ENCODE results near the gene THOC6.

Gene THOC6

DNA sequence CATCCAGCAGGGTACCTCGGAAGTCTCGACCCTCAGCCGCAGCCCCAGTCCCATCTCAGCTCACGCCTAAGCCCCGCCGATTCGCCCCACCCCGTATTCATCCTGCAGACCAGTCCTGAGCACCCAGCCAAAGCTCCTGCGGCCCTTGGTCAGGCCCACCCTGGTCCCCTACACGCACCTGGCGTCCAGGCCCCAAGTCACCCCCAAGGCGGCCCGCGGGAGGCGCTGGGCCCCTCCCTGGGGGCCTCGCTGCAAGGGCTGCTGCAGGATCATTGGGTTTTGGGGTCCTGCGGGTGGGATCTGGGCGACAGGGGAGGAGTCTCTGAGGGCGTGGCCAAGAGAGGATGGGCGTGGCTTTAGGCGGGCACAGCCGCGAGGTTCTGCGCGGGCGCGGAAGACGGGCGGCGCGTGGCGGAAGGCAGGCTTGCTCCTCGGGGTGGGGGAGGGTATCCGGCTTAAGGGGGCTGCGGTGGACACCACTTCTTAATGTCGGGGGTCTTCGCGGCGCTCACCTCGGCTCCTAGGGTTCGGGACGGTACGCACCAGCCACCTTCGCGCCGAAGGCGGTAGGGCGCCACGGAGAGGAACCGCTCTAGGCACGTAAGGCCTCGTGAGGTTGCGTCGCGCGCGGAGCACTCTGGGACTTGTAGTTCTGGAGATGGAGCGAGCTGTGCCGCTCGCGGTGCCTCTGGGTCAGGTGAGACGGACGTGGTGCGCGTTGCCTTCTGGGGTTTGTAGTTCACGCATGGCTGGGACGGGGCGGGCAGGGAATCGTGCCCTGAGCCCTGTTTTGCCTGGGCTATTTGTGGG is at the start of gene THOC6, which contains the start of gene HCFC1R1:
Gene THOC6 (plus strand): TSS at position 367 of the 810 bp plus-strand sequence. CDS start 292 bp downstream, at position 659.
Gene HCFC1R1 (minus strand): TSS at position 274 of the 810 bp plus-strand sequence. CDS start 1 bp downstream, at position 273.
- DNase-seq (ENCODE audit: extremely low read depth in 1 of 2, low read depth in 1 of 2) = peak; percentile 85 to 95

DNA sequence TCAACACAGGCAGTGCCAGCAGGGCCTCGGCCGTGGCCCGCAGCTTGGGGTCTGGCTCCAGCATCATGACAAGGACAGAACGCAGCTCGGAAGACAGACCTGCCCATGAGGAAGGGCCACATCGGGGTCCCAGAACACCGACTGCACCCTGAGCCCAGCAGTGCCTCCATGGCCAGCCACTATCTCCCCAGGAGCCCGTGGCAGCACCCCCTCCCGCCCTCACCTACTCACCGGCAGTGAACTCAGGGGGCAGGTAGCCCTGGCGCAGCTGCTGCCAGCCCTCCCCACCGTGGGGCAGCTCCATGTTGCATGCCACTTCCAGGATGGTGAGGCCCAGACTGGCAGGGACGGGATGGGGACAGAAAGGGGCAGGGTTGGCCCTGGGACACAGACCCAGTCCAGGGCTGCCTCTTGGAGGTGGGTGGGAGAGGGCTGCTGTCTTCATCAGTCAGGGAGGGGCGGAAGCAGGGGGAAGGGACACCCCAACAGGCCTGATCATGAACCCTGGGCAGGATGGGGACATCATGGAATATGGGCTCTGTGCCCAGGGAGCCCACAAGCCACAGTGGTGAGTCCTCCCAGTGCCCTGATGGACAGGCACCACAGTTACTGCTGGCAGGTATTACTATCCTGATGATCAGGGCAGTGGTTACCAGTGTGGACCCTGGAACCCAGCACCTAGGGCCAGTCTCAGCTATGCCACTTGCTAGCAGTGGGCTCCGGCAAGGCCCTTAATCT is 49.3 kb upstream of the THOC6 start:
- no peak for DNase-seq (ENCODE audit: extremely low read depth in 1 of 2, low read depth in 1 of 2)

DNA sequence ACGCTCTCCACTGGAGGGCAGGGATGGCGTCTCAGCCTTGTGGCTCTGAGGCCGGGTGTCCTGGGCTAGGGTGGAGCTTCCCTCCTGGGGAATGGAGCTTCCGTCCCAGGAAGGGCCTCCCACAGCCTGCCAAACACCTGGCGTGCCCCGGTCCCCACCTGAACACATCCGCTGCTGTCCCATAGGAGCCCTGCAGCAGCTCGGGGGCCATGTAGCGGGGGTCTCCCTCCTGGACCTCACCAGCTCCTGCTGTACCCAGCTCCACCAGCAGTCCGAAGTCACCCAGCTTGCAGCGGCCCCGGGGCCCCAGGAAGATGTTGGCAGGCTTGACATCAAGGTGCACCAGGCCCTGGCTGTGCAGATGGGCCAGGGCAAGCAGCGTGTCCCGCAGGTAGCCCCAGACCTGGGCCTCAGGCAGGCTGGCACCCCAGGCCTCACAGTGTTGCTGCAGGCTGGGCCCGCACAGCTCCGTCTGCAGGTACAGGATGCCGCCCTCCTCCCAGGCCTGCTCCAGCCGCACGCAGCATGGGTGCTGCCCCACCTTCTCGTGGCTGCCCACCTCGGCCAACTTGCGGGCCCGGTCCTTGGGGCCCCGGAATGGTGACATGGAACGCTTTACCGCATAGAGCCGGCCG is 48.6 kb upstream of the THOC6 start:
- DNase-seq (ENCODE audit: extremely low read depth in 1 of 2, low read depth in 1 of 2) = no peak

DNA sequence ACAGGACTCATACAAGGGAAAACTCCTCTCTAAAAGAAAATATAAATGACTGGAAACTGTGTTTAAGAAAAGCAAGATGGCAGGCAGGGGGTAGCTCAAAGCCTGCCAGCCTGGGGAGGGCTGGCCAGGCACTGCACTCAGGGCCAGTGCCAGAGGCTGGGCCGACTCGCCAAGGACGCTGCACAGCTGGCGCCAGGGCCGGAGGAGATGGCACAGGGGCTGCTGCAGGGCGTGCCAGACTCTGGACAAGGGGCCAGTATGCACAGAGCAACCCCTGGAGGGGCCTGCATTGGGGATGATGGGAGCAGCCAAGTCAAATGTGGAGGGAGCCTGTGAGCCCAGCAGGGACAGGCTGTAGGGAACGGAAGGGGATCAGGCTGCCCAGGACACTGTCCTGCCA is 47.6 kb upstream of the THOC6 start:
- no peak for DNase-seq (ENCODE audit: extremely low read depth in 1 of 2, low read depth in 1 of 2)

DNA sequence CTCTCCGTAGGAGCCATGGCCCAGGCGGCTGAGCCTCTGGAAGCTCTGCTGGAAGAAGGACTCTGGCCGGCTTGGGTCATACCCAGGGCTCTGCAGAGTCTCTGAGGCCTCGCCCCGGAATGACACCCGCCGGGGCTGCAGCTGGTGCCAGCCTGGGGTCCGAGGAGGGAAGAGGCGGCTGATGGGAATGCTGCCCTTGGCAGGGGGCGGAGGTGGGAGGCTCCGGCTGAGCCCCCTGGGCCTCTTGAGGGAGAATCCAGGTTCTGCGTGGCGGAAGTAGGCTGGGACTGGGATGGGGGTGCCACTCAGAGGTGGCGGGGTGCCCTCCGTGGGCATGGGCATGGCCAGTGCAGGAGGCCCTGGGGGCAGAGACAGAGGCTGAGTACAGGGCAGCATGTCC is 47.2 kb upstream of the THOC6 start:
- no peak for DNase-seq (ENCODE audit: extremely low read depth in 1 of 2, low read depth in 1 of 2)

DNA sequence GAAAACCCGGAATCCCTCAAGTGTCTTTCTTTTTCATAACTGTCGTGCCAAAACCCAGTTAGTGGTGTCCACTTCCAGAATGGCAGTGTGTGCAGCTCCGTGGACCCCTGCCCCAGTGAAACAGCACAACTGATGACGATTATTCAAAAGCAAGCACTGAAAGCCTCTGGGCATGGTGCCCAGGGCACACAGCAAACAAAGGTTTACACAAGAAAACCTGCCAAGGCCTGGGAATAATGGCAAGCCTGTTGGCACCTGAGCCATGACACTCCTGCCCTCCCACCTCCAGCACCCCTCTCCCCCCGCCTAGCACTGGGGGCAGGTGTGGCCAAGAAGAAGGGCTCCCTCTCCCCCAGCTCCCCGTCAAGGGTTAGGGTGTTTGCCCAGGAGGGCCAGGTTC is 46.4 kb upstream of the THOC6 start:
- DNase-seq (ENCODE audit: extremely low read depth in 1 of 2, low read depth in 1 of 2) = no peak

DNA sequence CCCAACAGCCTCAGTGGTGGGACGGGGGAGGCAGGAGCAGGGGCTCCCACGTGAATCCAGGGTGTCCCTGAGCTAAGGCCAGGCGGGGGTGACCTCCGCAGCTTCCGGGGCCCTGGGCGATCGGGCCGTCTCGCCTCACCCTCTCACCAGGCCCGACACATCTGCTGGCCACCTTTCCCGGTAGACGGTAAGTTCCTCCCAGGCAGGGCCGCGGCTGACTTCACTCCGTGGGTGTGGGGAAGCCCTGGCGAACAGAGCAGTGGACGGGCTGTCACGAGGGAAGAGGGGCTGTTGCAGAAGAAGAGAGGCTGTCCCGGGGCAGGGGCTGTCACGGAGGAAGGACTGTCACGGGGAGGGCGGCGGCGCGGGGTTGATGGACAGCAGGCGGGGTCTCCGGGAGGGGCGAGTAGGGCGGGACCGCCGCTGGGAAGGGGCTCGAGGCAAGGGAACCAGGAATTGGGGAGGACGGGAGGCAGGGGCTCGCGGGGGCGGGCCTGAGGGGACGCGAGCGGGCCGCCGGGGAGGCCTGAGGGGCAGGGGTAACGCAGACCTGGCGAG is 44.1 kb upstream of the THOC6 start:
- DNase-seq (ENCODE audit: extremely low read depth in 1 of 2, low read depth in 1 of 2) = no peak

DNA sequence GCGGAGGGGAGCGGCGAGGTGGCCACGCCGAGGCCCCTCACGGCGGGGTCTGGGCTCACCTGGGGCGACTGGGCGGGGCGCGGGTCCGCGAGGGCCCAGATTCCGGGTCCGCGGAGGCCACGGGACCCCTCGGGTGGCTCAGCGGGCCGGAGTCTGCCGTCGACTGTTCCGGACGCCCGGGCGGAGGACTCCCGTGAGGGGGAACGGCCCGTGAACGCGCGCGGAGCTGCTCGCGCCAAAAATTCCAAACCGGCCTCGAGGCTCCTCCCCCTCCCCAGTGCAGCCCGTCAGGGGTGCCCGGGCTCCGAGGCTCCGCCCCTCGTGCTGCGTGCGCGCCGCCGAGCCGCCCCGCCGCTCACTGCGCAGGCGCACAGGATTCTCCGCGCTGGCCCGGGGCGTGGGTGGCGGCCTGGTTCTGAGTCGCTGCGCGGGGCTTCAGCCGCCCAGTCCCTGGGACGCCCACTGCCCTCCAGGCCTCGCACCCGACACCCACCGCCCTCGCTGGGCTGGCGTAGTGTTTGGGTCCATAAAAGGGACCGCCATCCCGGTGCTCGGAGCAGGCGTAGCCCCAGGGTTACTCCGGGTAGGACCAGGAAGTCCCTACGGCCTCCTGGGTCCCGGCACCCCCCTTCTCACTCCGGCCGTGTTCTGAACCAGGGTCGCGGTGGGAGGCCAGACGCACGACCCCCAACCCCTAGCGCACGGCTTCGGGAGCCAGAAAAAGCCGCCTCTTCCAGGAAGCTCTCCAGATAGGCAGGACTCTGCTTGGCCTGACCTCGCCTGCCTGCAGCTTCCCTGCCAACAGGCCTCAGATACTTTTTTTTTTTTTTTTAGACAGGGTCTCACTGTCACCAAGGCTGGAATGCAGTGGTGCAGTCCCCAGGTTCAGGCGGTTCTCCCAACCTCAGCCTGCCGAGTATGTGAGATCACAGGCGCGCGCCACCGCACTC is 43.3 kb upstream of the THOC6 start, which contains the start of gene PKMYT1:
Gene PKMYT1 (minus strand): TSS at position 220 of the 950 bp plus-strand sequence. CDS start 789 bp downstream, outside the sequence.
- peak; percentile 89 to 96 for DNase-seq (ENCODE audit: extremely low read depth in 1 of 2, low read depth in 1 of 2)

DNA sequence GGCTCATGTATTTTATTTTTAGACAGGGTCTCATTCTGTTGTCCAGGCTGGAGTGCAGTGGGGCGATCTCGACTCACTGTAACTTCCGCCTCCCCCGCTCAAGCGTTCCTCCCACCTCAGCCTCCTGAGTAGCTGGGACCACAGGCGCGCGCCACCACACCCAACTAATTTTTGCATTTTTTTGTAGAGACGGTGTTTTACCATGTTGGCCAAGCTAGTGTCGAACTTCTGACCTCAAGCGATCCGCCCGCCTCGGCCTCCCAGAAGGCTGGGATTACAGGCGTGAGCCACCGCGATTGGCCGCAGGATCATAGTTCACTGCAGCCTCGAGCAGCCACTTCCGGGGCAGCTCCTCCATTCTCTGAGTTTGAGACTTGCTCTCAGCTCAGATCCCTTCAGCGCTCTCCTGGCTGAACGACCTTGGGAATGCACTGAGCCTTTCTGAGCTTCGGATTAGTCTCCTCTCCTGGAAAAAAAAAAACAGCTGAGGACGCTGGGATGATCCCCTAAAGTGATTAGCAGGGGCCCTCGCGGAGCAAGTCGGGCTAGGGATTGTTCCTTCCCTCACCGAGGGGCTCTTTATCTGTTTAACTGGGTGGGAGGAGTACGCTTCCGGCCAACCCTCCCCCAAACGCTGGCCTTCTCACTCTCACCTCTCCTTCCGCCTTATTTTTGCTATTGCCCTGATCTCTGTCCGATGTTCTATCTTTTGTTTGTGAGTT is 42.5 kb upstream of the THOC6 start:
- no peak for DNase-seq (ENCODE audit: extremely low read depth in 1 of 2, low read depth in 1 of 2)

DNA sequence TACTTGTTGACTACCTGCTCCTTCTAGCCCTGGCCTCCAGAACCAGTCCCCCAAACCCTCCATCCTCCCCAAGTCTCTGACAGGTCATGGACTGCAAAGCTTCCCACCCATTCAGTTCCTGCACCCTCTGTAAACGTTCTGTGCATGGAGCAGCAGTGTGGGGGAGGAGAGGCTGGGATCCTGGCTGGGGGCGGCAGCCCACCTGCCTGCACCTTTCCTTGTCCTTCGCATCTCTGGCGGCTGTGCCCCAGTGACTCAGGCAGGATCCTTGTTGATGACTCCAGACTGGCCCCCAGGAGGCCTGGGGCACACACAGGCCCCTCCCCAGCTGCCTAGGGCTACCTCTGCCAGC is 42.0 kb upstream of the THOC6 start:
- DNase-seq (ENCODE audit: extremely low read depth in 1 of 2, low read depth in 1 of 2) = no peak

DNA sequence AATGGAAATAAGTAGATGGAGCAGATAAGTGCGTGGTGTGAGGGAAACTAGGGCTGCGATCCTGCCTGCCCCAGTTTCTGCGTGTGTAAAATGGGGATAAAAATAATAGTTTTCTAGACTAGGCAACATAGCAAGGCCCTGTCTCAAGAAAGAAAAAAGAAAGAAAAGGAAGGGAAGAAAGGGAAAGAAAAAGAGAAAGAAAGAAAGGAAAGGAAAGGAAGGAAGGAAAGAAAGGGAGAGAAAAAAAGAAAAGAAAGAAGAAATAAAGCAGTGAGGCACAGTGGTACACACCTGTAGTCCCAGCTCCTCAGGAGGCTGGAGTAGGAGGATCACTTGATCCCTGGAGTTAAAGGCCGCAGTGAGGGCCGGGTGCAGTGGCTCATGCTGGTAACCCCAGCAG is 41.4 kb upstream of the THOC6 start:
- DNase-seq (ENCODE audit: extremely low read depth in 1 of 2, low read depth in 1 of 2) = no peak

DNA sequence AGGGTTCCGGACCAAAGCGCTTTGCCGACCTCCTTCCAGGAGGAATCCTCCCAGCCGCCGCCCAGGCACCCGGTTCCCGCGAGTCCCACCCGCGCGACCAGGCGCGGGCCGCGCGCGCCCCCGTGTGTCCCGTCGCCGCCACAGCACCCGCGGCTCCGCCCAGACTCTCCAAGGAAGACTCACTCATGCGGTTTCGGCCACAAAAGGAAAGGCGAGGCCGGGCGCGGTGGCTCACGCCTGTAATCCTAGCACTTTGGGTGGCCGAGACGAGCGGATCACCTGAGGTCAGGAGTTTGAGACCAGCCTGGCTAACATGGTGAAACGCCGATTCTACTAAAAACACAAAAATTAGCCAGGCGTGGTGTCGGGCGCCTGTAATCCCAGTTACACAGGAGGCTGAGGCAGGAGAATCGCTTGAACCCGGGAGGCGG is 40.1 kb upstream of the THOC6 start:
- peak; percentile 53 to 61 for DNase-seq (ENCODE audit: extremely low read depth in 1 of 2, low read depth in 1 of 2)

DNA sequence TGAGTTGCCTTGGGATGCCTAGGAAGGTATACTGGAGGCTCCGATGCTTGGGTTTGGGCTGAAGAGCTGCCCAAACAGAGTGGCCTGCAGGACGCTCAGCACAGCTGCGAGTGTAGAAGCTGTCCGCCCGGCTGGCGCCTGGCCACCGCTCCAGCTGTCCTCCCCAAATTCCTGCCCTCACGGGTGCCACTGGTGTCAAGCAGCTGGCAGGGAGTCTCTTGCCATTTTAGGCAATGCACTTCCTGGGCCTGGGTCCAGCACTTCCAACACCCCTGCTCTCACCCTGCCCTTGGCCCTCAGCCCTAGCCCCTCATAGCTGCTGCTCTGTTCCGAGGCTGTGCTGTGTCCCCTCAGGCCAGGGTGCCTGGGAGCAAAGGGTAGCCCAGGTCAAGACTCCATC is 38.4 kb upstream of the THOC6 start:
- no peak for DNase-seq (ENCODE audit: extremely low read depth in 1 of 2, low read depth in 1 of 2)

DNA sequence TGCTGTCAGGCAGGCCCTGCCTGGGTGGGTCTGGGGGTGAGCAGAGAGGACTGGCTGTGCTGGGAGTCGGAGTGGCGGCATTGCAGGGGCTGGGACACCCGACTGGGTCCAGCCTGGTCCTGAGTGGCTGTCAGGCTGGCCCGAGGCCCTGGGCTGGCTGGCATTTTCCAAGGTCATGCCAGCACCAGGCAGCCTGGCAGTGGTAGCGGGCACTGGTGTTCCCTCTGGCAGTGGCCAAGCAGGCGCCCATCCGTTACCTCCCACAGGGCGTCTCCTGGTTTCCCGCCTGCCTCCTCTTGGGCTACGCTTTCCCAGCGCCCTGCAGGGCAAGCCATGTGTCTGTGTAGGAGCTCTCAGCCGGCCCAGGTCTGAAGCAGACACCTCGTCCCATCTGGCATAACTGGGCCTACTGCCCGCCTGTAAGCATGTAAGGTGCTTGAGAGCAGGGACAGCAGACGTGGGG is 37.9 kb upstream of the THOC6 start:
- DNase-seq (ENCODE audit: extremely low read depth in 1 of 2, low read depth in 1 of 2) = no peak

DNA sequence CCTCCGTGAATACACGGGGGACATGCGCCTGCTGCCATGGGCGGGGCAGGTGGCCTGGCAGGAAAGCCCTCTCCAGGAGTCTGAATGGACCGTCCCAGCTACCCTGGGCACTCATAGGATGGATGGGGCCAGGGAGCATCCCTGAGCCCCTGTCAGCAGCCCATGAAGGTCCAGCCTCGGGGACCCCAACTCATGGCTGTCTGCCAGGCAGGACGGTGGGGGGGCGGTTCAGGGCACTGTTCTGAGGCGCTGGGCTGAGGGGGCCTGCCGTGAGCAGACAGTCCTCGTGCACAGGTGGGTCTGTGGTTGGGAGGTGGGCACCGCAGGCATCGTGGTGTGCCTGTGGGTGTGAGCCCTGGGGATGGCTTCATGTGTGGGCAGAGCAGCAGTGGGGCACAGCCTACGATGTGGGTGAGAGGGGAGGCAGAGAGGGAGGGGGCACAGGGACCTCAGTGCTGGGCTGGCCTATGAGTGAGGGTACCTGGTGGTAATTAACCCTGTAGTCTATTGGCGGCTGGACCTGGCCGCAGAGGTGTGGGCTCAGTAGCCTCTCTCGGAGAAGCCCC is 37.1 kb upstream of the THOC6 start:
- no peak for DNase-seq (ENCODE audit: extremely low read depth in 1 of 2, low read depth in 1 of 2)

DNA sequence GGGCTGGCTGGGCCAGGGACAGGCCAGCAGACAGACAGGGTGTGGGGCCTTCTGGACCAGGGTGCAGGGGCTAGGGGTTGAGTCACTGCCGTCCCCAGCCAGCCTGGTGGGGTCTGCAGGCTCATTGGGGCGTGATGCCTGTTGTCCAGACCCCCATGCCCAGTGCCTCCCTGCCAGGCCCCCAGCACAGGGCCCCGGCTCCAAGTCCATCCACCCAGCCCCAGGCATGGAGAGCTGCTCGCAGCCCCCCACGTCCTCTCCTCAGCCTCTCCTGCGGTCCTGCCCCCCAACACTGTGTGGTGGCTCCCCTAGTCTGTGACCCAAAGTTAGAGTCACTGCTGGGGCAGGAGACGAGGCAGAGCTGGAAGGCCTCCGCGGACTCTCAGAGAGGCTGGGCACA is 36.5 kb upstream of the THOC6 start:
- no peak for DNase-seq (ENCODE audit: extremely low read depth in 1 of 2, low read depth in 1 of 2)

DNA sequence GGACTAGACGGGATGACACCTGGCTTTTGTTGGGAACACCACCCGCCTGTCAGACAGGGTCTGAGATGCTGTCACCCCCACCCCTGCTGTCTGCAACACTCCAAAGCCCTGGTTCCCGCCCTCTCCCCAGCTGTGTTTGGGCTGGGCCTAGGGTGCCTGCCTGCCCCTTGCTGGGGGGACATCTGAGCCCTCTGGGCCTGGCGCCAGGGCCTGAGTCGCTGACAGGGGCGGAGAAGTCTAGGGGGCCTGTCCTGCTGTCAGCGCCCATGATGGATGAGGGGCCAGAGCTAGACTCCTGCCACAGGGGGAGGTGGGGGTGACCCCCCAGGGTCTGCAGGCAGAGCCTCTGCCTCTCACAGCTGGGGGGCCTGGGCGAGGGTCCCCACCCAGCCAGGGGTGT is 36.0 kb upstream of the THOC6 start:
- no peak for DNase-seq (ENCODE audit: extremely low read depth in 1 of 2, low read depth in 1 of 2)

DNA sequence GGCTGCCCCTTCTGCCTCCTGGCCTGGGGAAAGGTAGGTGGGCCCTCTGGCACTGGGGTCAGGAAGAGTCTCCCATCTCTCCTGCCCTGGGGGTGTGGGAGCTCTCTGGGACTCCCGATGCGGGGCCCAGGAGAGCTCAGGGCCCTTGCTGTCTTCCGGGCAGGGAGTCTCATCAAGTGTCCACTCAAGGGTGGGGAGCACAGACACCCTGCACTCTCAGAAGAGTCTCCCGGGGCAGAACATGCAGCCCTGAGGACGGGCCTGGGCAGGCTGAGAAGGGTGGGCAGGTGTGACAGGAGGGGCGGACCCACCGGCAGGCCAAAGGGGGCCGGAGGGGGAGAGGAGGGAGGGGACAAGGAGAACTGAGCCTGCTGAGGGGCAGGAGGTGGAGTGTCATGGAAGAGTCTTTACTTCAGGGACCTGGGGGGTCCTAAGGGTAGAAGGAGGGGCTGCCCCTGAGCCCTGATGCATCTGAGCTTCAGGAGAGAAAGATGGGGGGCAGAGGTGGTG is 35.2 kb upstream of the THOC6 start:
- no peak for DNase-seq (ENCODE audit: extremely low read depth in 1 of 2, low read depth in 1 of 2)

DNA sequence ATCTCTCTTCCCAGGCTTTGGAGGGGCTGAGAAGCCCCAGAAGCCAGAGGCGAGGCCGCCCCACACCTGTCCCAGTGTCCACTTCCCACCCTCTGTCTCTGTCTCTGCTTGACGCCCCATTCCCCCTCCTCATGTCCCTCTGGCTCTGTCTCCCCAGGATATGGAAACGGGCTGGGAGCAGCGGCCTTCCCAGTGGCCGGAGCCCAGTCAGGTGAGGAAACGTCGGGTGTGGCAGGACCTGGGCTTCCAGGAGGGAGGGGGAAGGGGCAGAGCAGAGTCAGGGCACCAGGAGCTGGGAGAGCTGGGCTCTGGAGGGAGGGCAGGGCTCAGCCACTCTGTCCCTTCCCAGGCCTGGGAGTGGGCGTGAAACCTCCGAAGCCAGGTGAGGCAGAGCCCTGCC is 32.9 kb upstream of the THOC6 start:
- DNase-seq (ENCODE audit: extremely low read depth in 1 of 2, low read depth in 1 of 2) = no peak
